Hematopoietic multipotent progenitor cell treated with erythropoietin and hydrocortisone succinate and interleukin-3 and kit ligand, for 6 days (in vitro differentiated cells): ENCODE data around the gene NEK9.
"Not testable (repeated sequence)": the region's sequence is repeated elsewhere in the genome, so short reads cannot be mapped to it uniquely, and the experiment has no call there.

Experiments used
- DNase-seq: peaks from one replicate; pipeline ENCODE4 v3.0.0-alpha.2; 2015

Gene NEK9

GRCh38 chr14:75098682-75099081 lies 28.2 kb downstream of the NEK9 start:
- DNase-seq: no peak

- DNase-seq: no peak
Measured at GRCh38 chr14:75098212-75098611, 28.6 kb downstream of the NEK9 start.

DNA sequence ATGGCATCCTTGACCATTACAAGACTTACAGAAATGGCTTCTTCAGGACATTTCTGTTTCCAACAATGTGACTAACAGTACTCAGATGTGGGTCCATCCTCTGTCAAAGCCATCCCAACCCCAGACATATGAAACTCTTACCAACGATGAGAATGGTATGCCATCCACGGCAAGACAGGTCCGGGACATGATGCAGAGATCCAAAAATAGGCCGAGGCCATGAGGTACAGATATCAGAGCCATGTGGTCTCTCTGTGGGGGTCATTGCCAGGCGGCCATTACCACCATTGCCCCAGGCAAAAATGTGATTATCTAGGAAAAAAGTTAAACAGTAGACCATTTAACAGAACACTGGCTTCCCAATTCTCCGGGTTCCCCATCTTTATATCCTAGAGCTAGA lies 29.9 kb downstream of the NEK9 start:
- no peak for DNase-seq

GRCh38 chr14:75095690-75096089 lies 31.2 kb downstream of the NEK9 start:
- DNase-seq: no peak

DNA sequence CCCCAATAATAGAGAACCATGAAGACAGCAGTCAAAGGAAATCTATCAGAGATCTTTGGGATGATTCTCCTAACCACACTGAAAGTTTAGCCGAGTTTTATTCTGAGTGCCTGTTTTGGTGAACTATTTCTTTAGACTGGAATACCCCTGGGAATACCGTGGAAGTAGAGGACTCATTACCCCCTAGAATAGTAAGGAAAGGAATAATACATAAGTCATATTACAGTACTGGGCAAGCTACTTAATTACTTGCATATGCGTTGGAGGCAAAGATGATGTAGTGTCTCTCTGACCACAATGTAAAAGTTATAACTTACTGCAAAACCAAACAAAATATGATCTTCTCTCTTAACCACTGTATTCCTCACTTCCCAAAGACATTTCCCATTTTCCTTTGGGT lies 32.0 kb downstream of the NEK9 start:
- DNase-seq: no peak

DNA sequence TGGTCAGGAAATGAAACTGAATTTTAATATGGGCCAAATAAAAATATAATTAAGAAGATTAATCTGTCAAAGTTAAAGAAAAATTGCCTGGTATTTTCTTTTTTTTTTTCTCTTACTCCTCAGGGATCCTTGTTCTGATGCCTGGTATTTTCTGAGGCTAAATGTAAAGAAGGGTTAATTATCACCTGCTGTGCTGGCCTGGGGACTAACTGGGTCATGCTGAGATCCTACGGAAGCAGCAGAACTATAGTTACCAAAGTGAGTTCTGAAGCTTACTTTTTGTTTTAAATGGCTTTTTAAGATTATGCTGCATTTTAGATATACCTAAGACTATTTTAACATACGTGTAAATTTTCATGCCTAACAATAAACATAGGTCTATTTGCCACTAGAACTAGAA lies 34.1 kb downstream of the NEK9 start:
- DNase-seq: no peak

DNA sequence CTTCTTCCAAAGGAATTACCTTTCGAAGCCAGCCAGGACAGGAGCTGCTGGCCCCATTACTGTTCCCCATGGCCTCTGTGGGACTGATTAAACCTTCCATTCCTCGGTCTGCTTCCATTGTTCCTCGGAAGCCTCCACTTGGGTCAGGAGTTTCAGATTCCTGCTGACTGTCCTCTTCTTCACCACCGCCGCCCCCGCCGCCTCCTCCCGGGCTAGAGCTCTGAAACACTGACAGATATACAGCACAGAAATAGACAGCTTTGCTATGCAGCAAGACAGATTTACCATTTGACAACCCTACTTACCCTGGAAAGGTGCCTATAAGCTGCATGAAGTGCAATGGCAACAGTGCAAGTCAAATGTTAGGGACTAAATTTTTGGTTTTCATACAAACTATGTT lies 35.6 kb downstream of the NEK9 start:
- DNase-seq: no peak

GRCh38 chr14:75090353-75090752 lies 36.5 kb downstream of the NEK9 start:
- no peak for DNase-seq

GRCh38 chr14:75088566-75089373 lies 38.1 kb downstream of the NEK9 start:
- DNase-seq: peak; percentile 84

DNA sequence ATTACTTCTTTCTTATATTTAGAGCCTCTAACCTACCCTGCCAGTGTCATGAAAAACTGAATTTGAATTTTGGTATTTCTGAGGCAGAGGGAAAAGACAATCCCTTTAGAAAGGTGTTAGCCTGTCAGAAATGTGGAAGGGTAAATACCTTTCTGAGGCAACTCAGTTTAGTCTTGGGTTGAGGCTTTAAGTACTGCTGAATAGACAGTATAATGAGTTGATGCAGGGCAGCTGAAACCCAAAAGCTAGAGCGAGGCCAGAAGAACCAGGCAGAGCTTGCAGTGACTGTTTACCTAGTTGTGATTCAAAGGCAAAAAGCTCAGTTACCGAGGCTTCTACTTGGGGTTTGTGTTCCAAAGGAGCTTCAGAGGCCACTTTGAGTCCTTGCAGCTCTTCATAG lies 38.7 kb downstream of the NEK9 start:
- no peak for DNase-seq

DNA sequence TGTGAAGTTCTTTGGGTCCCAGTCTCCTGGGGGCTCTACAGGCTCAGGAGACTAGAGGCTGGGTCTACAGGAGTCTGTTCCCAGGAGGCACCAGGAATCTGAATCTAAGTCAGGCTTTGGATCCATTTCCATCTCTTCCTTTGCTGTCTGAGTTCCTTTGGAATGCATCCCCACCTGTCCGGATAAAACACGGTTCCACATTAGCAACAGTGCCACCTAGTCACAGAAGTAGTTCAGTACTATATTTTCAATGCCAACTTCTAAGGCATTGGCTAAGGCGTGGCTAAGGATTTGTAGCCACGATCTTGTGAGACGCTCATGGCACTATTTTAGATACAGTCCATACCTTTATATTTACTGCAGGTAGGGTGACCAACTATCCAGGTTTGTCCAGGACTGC lies 42.3 kb downstream of the NEK9 start:
- no peak for DNase-seq

GRCh38 chr14:75083271-75083670 lies 43.6 kb downstream of the NEK9 start:
- DNase-seq: no peak

- DNase-seq: no peak
Measured at GRCh38 chr14:75081660-75082229, 45.1 kb downstream of the NEK9 start.

DNA sequence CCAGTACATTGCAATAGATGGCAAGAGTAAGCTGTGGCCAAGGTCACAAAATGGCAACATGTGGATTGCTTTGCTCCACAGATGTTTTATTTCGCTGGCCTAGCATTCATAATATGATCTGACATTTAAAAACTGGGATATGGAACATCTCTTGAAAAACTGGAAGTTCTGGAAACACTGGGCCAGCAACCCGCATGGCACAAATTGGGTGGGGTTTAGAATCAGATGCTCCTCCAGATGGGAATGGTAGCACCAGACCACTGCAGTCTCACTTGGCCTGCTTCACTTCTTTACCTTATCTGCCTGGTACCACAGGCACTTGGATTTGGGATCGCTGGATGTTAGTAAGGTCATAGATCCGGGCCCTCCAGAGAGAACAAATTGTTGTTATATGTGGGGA lies 47.3 kb downstream of the NEK9 start:
- DNase-seq: no peak

DNA sequence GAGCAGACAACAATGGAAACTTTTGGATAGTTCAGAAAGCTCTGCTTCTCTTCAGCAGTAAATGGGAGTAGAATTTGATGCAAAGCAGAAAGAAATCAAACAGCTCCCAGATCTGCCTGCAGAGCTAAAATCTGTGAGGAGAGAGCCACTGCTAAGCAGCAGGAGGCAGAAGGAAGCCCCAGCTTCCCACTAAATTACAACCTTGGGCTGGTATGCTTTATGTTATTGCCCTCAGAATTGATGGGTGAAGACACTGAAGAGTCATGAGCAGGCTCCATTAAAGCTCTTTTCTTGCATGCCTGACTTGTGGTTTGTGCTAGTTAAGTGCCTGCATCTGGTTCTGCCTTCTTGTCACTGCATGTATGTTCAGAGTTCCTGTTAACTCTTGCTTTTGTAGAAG lies 49.1 kb downstream of the NEK9 start:
- DNase-seq: no peak

GRCh38 chr14:75070383-75070782 lies 56.5 kb downstream of the NEK9 start:
- DNase-seq: no peak

- DNase-seq: no peak
Measured at GRCh38 chr14:75069811-75070145, 57.1 kb downstream of the NEK9 start.

GRCh38 chr14:75069121-75069810 lies 57.6 kb downstream of the NEK9 start, which contains the start of gene ZC2HC1C:
ZC2HC1C (plus strand) TSS chr14:75069641; CDS start chr14:75070574, 933 bp downstream.
- DNase-seq: peak; percentile 89

DNA sequence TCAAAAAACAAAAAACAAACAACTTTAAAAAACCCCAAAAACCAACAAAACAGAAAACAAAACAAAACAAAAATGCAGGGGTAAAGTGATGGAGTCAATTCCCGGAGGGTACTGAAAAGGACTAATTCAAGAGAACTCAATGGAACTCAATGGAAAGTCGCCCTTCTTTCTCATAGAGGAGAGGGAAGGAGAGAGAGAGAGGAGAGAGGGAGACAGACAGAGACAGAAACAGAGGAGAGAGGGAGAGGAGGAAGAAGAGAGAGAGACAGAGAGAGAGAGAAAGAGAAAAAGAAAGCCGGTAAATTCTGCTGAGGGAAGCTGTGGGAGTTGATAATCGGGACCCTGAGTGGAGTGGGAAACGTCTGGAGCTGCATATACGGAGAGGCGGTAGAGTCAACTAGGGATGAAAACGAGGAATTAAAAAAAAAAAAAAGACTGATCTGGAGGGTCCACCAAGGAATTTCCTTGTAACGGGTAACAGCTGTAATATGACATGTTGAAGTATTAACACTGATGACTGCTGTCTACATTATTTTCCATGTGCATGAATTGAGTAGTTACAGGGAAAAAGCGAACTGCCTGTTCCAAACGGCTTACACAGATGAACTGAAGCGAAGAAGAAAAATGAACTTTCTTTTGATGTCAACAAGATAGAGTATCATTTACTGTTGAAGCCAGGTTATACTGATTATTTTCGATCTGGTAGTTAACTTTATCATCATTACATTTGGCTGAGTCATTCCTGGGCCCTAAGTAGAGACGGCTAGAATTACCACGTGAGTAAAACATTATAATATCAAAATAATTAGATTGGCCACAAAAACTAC lies 58.3 kb downstream of the NEK9 start:
- DNase-seq: no peak

DNA sequence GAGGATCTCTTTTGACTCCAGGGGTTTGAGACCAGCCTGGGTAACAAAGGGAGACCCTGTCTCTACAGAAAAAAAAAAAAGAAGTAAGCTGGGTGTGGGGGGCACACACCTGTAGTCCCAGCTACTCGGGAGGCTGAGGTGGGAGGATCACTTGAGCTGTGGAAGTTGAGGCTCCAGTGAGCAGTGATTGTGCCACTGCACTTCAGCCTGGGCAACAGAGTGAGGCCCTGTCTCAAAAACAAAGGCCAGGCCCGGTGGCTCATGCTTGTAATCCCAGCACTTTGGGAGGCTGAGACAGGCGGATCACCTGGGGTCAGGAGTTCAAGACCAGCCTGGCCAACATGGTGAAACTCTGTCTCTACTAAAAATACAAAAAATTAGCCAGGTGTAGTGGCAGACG lies 59.1 kb downstream of the NEK9 start:
- not testable (repeated sequence) for DNase-seq

GRCh38 chr14:75067212-75067611 lies 59.6 kb downstream of the NEK9 start:
- DNase-seq: no peak

GRCh38 chr14:75066691-75067090 lies 60.2 kb downstream of the NEK9 start:
- DNase-seq: no peak

DNA sequence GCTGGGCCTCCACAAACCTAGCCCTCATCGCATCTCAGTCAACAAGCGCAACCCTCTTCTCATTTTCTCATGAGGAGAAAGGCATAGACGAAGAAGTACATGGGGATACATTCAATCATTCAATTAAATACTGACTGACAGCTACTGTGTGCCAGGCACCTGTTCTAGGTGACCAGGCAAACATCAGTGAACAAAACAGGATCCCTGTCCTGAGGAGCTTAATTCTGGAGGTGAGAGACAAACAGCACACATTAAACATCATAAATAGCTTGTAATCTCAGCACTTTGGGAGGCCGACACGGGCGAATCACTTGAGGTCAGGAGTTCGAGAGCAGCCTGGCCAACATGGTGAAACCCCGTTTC lies 62.7 kb downstream of the NEK9 start:
- DNase-seq: no peak
